A673 (cell line): ENCODE measurements around the gene SH3GL3. TPM values are rescaled to one million over a fixed set of nuclear protein-coding genes. Genes with fewer than 3 reads are reported as not detected.

Experiments
- BruUV-seq: library from RNA; stranded (reverse); fragments of 400-500 nt; replicated peaks from 2 replicates; lab custom pipeline; 2021; lab: Mats Ljungman, UMichigan
- CTCF ChIA-PET: fragments of 300-600 bp; sonication (Branson Sonifier 250); formaldehyde crosslinking; loops from one replicate; lab custom pipeline; 2022; ENCODE audit warnings: antibody characterized with exemption; lab: Charles Lee
- POLR2A ChIA-PET: fragments of 300-600 bp; sonication (Branson Sonifier 250); formaldehyde crosslinking; loops from one replicate; lab custom pipeline; 2022; ENCODE audit warnings: antibody characterized with exemption; ENCODE audit not compliant: low non-redundant PET; lab: Charles Lee
- DNase-seq: peaks from one replicate; pipeline ENCODE4 v3.0.0-alpha.2; 2015; ENCODE audit warnings: low spot score
- H3K27ac ChIP-seq: fragments of 200-600 bp; sonication (generic); 2 replicates; pipeline ENCODE4 v1.5.1; 2016; ENCODE audit warnings: mixed run types, low read depth, mild to moderate bottlenecking, mixed read lengths, antibody characterized with exemption, low read length; ENCODE audit not compliant: poor library complexity, severe bottlenecking
- H3K27me3 ChIP-seq: fragments of 200-600 bp; sonication (generic); replicated peaks from 2 replicates; pipeline ENCODE4 v1.6.1; 2017; ENCODE audit warnings: mixed run types, low read depth, mild to moderate bottlenecking, mixed read lengths, antibody characterized with exemption, low read length; ENCODE audit not compliant: insufficient read depth, poor library complexity
- H3K36me3 ChIP-seq: fragments of 200-600 bp; sonication (generic); 2 replicates; pipeline ENCODE4 v1.6.1; 2016; ENCODE audit warnings: mixed run types, mild to moderate bottlenecking, mixed read lengths, antibody characterized with exemption, low read length; ENCODE audit not compliant: insufficient read depth, poor library complexity, severe bottlenecking
- H3K4me1 ChIP-seq: fragments of 200-600 bp; sonication (generic); 2 replicates; pipeline ENCODE4 v1.6.1; 2017; ENCODE audit warnings: mixed run types, mild to moderate bottlenecking, mixed read lengths, antibody characterized with exemption, low read length; ENCODE audit not compliant: insufficient read depth, poor library complexity, severe bottlenecking
- H3K4me3 ChIP-seq: fragments of 200-600 bp; sonication (generic); 2 replicates; pipeline ENCODE4 v1.5.1; 2016; ENCODE audit warnings: low read depth, mixed run types, mild to moderate bottlenecking, mixed read lengths, low read length; ENCODE audit not compliant: poor library complexity, severe bottlenecking
- H3K9me3 ChIP-seq: fragments of 200-600 bp; sonication (generic); 2 replicates; pipeline ENCODE4 v1.6.1; 2016; ENCODE audit warnings: mixed run types, low read depth, mild to moderate bottlenecking, mixed read lengths, antibody characterized with exemption, low read length; ENCODE audit not compliant: poor library complexity, severe bottlenecking
- EZH2 ChIP-seq: fragments of 200-600 bp; sonication (generic); IDR thresholded peaks from 2 replicates; pipeline ENCODE4 v1.6.1; 2017; ENCODE audit warnings: borderline replicate concordance, low read depth, mild to moderate bottlenecking, mixed read lengths, antibody characterized with exemption, low read length; ENCODE audit not compliant: poor library complexity, severe bottlenecking
- intact Hi-C: fragments of 100-400 bp; cut with micrococcal nuclease; formaldehyde crosslinking; loops from one replicate; pipeline ENCODE4 v1.10.0; 2022; ENCODE audit not compliant: unreplicated experiment
- total RNA-seq: library from RNA; stranded (reverse); gene quantifications from 2 replicates; pipeline ENCODE4 v1.2.3, GENCODE V29; 2021
- TF ChIP-seq, protein P1 (sequence below): fragments of 300-800, 200-600 bp; sonication (generic); conservative IDR thresholded peaks from 2 replicates; pipeline ENCODE4 v1.5.1; 2017; ENCODE audit warnings: low read depth, mild to moderate bottlenecking, antibody characterized with exemption, low read length, moderate library complexity, mixed read lengths

Gene SH3GL3
- total RNA-seq, 1 experiment from 2014 or later = 25.6 TPM

GRCh38 chr15:83581381-83581780 lies 134.2 kb downstream of the SH3GL3 start:
- ChIA-PET POLR2A (no interaction called here), CTCF (no interaction called here)
- H3K27ac ChIP-seq = no peak overlapping the region
- intact Hi-C loops = no loop called here
- H3K9me3 ChIP-seq = no peaks in the 10 kb centered on the region
- no TSS peak for BruUV-seq
- DNase-seq = no peak
- H3K27me3 ChIP-seq = no peaks in the 10 kb centered on the region
- H3K4me1 ChIP-seq = no peaks in the 10 kb centered on the region
- no peaks in the 10 kb centered on the region for H3K36me3 ChIP-seq
- H3K4me3 ChIP-seq = no peak overlapping the region
- no peak for TF ChIP-seq EZH2

- Histone ChIP-seq H3K27ac (no peak overlapping the region), H3K27me3 (no peaks in the 10 kb centered on the region), H3K9me3 (no peaks in the 10 kb centered on the region), H3K36me3 (no peaks in the 10 kb centered on the region), H3K4me3 (no peak overlapping the region), H3K4me1 (no peaks in the 10 kb centered on the region)
- no TSS peak for BruUV-seq
- intact Hi-C loops = no loop called here
- ChIA-PET CTCF (no interaction called here), POLR2A (no interaction called here)
- TF ChIP-seq, protein P1, sequence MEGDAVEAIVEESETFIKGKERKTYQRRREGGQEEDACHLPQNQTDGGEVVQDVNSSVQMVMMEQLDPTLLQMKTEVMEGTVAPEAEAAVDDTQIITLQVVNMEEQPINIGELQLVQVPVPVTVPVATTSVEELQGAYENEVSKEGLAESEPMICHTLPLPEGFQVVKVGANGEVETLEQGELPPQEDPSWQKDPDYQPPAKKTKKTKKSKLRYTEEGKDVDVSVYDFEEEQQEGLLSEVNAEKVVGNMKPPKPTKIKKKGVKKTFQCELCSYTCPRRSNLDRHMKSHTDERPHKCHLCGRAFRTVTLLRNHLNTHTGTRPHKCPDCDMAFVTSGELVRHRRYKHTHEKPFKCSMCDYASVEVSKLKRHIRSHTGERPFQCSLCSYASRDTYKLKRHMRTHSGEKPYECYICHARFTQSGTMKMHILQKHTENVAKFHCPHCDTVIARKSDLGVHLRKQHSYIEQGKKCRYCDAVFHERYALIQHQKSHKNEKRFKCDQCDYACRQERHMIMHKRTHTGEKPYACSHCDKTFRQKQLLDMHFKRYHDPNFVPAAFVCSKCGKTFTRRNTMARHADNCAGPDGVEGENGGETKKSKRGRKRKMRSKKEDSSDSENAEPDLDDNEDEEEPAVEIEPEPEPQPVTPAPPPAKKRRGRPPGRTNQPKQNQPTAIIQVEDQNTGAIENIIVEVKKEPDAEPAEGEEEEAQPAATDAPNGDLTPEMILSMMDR = no peak
- no peak for TF ChIP-seq EZH2
- DNase-seq = no peak
Observed at GRCh38 chr15:83582381-83582780, 135.2 kb downstream of the SH3GL3 start.

GRCh38 chr15:83585601-83586335 lies 138.6 kb downstream of the SH3GL3 start:
- intact Hi-C loops = no loop called here
- ChIA-PET CTCF (interaction anchor here (0.5 kb wide), 1 partner anchor 146 kb away, joined by 4 read pairs; no protein-coding TSS in a partner anchor), POLR2A (interaction anchor here (0.6 kb wide), 1 partner anchor 211 kb away, joined by 3 read pairs; no protein-coding TSS in a partner anchor)
- no peak overlapping the region for H3K27ac ChIP-seq
- no peak for DNase-seq
- TF ChIP-seq, protein P1 = no peak
- no peak for TF ChIP-seq EZH2
- no TSS peak for BruUV-seq
- H3K27me3 ChIP-seq = no peaks in the 10 kb centered on the region
- no peak overlapping the region for H3K4me3 ChIP-seq
- no peaks in the 10 kb centered on the region for H3K36me3 ChIP-seq
- no peaks in the 10 kb centered on the region for H3K9me3 ChIP-seq
- no peaks in the 10 kb centered on the region for H3K4me1 ChIP-seq
